Adrenal gland (tissue), 5 donors: Measurements from ENCODE around the gene MCM3AP.

Experiments
- CTCF ChIP-seq, 6 experiments: fragments of 450-650 bp in 4 of 6; fragments of 200-600 bp in 2 of 6; sonication (generic) in 1 of 6; IDR thresholded peaks; 1 replicate in 5 of 6; 2 replicates in 1 of 6; pipeline versions ENCODE4 v1.5.1 to v1.8.0; 2016 to 2021; ENCODE audit warnings: antibody characterized with exemption in 6 of 6, mild to moderate bottlenecking in 2 of 6, moderate library complexity in 1 of 6
- POLR2A ChIP-seq, 2 donors: fragments of 450-650 bp; IDR thresholded peaks; one replicate each; pipeline ENCODE4 v1.6.1; 2017; ENCODE audit warnings: antibody characterized with exemption in 2 of 2, mild to moderate bottlenecking in 2 of 2, moderate library complexity in 1 of 2
- donor health status: DM: no; HTN: no; CAD: no.

GRCh38 chr21:46210378-46211136 is 74.9 kb downstream of the MCM3AP start:
- TF ChIP-seq CTCF (IDR thresholded peaks at IDR 0.05) (no peak), POLR2A (IDR thresholded peaks at IDR 0.05) (no peak)
